COLO668 (cell line): ENCODE measurements around the gene ACE2.
A peak's percentile ranks its signal among the peaks of the same experiment; 100 is the strongest.

Source experiments
- DNase-seq: peaks from one replicate; lab custom pipeline; 2025; ENCODE audit not compliant: unreplicated experiment; lab: John Stamatoyannopoulos, UW

ACE2 gene

DNA sequence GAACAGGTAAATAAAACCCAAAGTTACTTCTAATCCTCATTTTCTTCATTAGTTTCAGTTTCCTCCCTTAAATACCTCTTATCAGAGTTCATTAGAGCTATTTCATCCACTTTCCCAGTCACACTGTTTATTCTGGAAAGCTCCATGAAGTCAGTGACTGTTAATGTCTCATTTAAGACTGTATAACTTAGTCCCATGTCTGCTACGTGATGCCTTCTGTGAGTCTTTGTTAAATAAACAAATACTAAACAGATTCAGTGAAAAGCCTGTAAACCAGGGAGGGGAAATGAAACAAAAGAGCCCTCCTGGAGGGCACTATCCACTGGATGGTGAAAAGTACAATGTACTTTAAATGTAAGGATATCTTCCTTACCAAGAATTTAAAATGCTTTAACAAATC, 24.7 kb downstream of the ACE2 start:
- DNase-seq, result no peak

- DNase-seq, result no peak
These were observed 26.7 kb downstream of the ACE2 start for GRCh38 chrX:15574017-15574416.

DNA sequence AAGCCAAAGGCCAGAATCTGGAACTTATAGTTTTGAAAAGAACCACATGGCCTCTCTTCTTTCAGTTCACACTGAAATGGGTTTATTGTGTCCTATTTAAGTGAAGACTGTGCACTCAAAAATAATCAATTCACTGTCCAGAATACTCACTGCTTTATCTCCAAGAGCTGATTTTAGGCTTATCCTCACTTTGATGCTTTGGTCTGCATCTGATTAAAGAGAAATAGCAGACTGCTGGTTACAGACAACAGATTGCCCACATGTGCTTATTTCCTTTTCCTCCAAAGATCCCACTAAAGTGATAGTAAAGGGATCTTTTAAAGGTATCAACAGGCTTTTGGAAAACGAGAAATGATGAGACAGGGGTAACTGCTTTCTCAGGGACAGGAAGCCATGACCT, 30.6 kb downstream of the ACE2 start:
- DNase-seq, result no peak

- peak; percentile 2 for DNase-seq
These were observed 32.7 kb downstream of the ACE2 start for GRCh38 chrX:15567886-15568616.

DNA sequence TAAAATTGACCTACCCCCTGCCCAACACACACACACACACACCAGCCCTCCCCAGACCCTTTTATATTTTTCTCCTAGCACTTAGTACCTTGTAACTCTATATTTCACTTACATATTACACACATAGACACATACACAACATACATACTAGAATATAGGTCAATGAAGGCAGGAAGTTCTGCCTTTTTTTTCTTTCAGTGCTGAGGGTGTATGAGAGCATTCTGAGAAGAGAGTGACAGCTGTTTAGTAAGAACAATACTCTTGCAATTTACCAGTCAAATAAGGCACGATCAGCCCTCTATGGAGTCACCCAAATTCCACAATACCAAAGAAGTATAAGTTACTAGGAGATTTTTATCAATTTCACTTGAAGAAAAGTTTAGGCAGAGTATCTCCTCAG, 33.5 kb downstream of the ACE2 start:
- DNase-seq, result no peak

- DNase-seq, result no peak
These were observed 34.5 kb downstream of the ACE2 start for GRCh38 chrX:15566244-15566643.

- peak; percentile 56 for DNase-seq
These were observed 35.7 kb downstream of the ACE2 start for GRCh38 chrX:15564981-15565579.

DNA sequence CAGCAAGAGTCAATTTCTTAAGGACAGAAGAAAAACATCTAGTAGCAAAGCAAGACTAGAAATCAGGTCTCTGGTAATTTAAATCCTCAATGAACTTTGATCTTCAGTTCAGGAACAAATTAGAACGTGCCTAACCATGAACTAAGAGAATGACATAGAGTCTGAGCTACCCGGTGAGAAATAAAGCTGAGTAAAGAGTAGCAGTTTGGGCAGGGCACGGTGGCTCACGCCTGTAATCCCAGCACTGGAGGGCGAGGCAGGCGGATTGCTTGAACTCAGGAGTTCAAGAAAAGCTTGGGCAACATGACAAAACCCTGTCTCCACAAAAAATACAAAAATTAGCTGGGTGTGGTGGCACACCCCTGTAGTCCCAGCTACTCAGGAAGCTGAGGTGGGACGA, 37.7 kb downstream of the ACE2 start:
- no peak for DNase-seq

- DNase-seq, result no peak
These were observed 39.8 kb downstream of the ACE2 start for GRCh38 chrX:15560924-15561323.

DNA sequence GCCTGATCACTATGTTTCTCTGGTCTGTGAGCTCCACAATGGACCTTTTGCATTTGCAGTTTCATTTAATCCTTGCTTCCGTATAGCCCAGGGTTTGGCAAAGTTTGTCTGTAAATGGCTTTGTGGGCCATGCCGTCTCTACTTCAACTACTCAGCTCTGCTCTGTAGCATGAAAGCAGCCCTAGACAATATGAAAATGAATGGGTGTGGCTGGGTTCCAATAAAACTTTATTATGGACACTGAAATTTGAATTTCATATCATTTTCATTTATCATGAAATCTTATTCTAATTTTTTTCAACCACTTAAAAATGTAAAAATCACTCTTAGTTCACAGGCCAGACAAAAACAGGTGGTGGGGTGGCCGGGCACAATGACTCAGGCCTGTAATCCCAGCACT, 41.5 kb downstream of the ACE2 start:
- DNase-seq, result no peak

DNA sequence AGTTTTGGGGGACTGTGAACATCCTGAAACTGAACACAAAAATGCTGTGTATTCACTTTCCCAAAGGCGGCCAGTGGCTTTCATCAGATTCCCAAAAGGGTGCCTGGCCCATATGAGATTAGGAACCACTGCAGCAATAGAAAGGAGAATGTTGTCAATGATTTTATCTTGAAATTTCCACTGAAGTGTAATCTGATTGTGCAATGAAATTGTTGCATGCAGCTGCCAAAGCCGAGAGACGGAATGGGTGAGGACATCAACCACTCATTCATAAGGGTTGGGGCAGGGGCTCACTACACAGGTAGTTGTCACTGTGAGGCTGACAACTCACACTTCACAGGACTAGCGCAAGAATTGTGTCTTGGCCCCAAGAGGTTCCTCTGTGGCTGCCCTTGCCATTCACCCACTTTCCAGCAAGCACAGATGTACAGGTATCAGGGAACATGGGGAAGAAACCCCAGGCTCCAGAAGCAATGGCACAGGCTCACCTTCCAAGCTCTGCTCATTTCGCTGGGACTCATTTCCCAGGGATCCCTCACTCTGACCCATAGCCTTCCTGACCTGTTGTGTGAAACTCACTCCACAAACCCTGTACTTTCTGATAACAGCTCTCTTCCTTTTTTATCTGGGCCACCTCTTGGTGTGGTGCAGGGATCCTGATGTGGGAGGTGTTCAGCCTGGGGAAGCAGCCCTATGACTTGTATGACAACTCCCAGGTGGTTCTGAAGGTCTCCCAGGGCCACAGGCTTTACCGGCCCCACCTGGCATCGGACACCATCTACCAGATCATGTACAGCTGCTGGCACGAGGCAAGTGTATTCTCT, 51.4 kb downstream of the ACE2 start:
- no peak for DNase-seq

DNA sequence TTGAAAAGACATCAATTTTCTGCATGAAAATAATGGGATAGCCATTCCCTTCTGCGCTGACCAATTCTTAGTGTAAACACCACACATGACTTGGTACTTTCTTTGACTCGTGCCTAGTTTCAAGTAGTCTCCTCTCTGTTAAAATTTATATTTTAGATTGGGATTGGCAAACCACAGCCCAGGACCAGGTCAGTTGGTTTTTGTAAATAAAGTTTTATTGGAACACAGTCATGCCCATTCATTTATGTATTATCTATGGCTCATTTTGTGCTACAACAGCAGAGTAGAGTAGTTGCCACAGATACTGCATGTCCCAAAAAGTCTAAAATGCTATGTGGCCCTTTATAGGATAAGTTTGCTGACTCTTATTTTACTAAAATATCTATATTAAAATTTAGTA, 53.4 kb downstream of the ACE2 start:
- DNase-seq, result no peak

- no peak for DNase-seq
These were observed 54.0 kb downstream of the ACE2 start for GRCh38 chrX:15546745-15547144.

DNA sequence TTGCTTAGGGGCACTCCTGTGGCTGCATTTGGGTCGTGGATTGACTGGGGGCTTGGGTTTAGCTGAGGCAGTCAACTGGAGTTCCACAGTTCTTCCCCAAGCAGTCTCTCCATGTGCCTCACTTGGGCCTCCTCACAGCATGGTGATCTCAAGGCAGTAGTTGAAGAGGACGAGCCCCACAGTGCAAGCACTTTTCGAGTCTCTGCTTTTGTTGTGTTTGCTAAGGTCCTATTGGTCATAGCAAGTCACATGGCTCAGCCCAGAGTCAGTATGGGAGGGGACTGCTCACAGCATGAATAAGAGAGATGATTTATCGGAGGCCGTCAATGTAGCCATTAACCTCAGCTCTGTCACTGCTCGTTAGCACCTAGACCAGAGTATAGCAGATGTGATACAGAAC, 70.4 kb downstream of the ACE2 start:
- no peak for DNase-seq

- no peak for DNase-seq
These were observed 71.6 kb downstream of the ACE2 start for GRCh38 chrX:15529165-15529564.

GRCh38 chrX:15525664-15526416, 74.9 kb downstream of the ACE2 start:
- DNase-seq, result no peak

GRCh38 chrX:15524417-15524816, 76.3 kb downstream of the ACE2 start:
- DNase-seq, result no peak

GRCh38 chrX:15523088-15523487, 77.7 kb downstream of the ACE2 start:
- no peak for DNase-seq

- no peak for DNase-seq
These were observed 78.3 kb downstream of the ACE2 start for GRCh38 chrX:15522464-15522863.

DNA sequence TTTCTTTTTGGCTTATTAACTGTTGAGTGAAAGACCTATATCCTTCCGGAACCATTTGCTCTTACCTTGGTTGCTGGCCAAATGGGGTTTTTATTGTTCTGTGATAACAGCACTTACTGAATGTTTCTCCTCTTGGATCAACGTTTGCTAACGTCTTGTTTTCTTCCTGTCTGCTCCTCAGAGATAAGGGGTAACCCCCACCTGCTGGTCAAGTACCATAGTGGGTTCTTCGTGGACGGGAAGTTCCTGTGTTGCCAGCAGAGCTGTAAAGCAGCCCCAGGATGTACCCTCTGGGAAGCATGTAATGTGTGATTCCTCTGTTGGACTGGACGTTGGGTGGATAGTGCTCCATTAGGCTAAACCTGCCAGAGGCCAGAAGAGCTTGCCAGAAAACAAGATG, 84.8 kb downstream of the ACE2 start:
- DNase-seq, result no peak

- no peak for DNase-seq
These were observed 86.5 kb downstream of the ACE2 start for GRCh38 chrX:15514279-15514678.
